HK-2 (cell line): ENCODE measurements around the gene TMOD2.
A peak's percentile ranks its signal among the peaks of the same experiment; 100 is the strongest.

Experiments used
- DNase-seq: peaks from one replicate; pipeline ENCODE4 v3.0.0-alpha.2; 2018; ENCODE audit not compliant: unreplicated experiment

TMOD2 gene

DNA sequence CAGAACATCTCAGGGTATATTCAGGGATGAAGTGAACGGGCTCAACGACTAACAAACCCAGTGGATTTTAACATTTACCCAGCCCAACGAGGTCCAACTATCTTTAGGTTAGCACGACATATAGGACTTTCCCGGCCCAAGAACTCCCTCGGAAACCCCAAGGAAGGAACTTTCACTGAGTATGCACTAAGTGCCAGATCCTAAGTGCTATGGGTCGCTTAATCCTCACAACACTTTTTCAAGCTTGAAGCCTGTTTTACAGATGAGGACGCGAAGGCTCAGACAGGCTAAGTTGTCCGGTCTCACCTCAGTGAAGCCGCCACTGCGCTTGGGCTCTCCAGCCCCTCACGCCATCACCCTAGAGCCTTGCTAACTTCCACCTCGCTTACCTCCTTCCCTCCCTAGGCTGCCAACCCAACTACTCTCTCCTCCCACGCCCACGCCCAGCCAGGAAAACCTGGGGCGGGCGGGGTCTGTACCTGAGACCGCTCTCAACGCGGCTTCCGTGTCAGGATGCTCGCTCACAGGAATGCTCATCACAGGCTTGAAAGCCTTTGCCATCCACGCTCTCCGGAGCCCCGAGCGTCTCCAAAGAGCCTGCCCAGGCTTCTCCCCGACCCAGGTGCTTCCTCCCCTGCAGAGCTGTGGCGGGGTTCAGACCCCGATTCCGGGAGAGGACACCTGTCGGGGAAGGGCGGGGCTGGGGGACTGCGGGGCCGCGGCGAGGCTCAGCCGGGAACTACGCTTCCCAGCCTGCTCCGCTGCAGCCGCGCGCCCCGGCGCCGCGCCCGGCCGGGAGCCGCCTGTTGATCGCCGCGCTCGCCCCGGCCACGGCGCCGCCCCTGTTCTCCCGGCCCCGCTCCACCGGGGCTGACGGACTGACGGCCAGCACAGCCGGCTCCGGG is at the start of gene TMOD2:
TMOD2 (plus strand) TSS at position 806 of the 905 bp plus-strand sequence. CDS start 14,845 bp downstream, outside the sequence.
- DNase-seq = no peak

DNA sequence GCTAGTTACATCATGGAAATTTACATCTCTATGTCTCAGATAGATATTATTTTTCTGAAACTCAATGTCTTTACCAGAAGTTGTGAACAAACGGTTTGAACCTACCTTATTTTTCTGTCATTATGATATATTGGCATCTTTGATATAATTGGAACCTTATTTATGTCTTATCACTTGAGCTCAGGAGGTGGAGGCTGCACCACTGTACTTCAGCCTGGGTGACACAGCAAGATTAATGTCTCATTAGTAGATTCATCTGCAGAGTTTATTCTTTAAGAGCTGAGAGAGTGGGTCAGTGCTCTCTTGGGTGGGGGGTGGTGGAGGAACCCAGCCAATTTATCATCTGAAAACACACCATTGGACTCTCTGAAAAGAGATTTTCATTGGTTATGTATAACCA is 48.7 kb upstream of the TMOD2 start:
- DNase-seq = no peak

DNA sequence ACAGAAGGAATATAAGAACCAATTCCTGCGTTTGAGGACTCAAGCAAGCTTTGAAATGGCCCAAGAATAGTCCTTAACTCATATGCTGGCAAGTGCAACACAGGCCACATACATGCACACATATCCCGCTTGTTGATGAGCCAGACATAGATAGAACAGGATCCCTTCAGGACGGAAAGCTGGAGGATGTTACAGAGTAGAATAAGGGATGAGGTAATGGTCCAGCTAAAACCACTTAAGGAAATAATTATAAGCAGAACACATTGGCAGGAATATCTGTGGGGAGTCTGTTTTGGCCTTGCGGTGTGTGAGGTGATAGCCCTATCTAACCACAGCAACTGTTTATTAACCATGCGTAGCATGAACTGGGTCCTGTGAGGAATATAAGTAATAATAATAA is 45.1 kb upstream of the TMOD2 start:
- DNase-seq = no peak

GRCh38 chr15:51706926-51707608 is 44.3 kb upstream of the TMOD2 start:
- no peak for DNase-seq

DNA sequence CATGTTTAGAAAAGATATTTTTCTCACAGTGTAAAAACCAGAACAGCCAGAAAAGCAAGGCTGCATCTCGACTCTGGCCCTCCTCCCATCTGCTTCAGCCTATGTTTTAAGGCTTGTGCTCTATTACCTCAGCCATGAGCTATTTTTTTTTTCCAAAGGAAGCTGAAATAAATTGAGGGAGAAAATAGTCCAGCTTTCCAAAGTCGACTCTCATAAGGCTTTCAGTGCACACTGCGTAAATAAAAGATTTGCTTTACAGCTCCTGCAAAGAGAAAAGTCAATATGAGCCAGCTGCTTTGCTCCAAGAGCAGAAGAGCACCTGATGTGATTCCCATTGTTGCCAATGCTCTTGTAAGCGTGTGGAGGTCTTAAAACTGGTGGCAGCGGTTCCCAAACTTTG is 43.4 kb upstream of the TMOD2 start:
- DNase-seq = no peak

DNA sequence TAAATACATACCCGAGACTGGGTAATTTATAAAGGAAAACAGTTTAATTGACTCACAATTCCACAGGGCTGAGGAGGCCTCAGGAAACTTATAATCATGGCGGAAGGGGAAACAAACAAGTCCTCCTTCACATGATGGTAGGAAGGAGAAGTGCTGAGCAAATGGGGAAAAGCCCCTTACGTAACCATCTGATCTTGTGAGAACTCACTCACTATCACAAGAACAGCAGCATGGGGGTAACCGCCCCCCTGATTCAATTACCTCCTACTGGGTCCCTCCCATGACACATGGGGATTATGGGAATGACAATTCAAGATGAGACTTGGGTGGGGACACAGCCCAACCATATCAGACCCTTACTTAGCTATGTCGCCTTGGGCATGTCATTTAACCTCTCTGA is 42.4 kb upstream of the TMOD2 start:
- no peak for DNase-seq

DNA sequence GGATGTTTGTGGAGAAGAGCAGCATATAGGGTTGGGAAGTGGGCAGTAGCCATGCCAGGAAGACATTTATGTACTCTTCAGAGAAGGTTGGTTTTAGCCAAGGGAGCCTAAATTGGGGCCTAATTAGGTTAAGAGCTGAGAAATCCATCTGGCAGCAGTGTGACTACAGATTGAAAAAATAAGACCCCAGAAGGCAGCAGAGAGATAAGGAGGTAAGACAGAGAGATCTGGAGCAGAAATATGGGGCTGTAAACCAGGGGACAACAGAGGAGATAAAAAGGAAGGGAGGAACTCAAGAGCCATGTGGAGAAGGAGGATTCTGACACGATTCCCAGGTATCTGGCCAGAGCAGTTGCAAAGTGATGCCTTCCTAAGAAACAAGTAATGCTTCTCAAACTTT is 37.2 kb upstream of the TMOD2 start:
- DNase-seq = no peak

- DNase-seq = no peak
These were observed 36.5 kb upstream of the TMOD2 start for GRCh38 chr15:51714911-51715310.

- DNase-seq = no peak
These were observed 33.2 kb upstream of the TMOD2 start for GRCh38 chr15:51718219-51718618.

DNA sequence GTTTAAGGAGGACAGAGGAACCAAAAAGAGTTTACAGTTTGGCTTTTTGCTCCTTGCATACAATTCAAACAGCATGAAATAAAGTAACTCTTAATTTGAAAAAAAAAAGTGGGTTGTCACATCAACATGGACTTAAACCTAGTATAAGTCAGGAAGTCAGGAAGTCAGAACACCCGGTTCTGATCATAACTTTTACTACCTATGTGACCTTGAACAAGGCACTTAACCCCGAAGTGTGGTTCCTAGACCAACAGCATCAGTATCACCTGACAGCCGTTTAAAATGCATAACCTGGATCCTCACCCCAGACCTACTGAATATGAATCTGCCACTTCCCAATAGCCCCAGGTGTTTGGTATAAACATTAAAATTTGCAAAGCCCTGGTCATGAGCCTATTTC is 32.7 kb upstream of the TMOD2 start:
- no peak for DNase-seq

GRCh38 chr15:51720201-51720995 is 31.0 kb upstream of the TMOD2 start:
- DNase-seq = no peak

DNA sequence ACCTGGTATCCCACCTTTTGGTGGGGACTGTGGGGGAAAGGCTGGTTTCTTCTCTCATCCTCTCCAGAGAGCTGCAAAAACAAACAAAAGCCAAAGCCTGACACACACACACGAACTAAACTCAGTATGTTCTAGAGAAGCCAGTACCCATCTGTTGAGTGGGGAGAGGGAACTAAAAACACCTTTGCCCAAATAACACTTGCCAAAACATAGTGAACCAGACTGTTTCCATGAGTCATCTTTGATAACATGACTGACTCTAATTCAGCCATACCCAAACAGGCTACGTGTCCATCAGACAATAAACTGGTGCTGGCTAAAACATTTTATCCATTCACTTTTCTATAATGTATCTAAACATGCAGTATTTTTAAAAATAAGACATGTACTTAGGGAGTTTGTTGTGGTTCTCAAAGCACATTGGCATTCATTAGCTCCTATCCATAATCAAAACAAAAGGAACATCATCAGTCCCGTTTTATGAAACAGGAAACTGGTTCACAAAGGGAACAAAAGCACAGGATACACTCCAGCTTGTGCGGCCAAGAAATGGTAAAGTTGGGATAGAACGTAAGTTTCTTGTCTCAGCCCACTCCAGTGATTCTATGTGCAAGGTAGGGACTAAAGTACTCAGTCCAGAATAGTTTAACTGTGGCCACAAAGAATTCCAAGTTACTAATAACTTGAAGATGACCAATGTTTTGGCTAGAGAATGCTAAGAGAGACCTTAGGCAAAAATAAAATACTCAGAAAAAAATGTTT is 30.0 kb upstream of the TMOD2 start:
- DNase-seq = no peak

DNA sequence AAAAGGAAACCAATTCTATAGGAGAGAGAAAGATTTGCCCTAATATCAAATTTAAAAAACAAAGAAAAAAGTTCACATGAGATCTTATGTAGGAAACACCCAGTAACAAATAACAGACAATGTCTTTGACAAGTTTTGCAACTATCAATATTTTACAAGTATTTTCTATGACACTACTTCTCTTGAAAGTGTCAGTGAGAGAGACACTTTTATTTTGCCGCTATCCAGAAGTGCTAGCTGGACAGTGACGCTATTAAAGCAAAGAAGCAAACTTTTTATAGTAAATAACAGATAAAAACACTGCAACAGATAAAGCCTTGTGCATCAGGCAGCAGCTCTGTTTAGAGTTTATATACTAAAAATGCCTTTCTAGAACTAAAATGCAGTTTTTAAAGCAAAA is 27.2 kb upstream of the TMOD2 start:
- no peak for DNase-seq

DNA sequence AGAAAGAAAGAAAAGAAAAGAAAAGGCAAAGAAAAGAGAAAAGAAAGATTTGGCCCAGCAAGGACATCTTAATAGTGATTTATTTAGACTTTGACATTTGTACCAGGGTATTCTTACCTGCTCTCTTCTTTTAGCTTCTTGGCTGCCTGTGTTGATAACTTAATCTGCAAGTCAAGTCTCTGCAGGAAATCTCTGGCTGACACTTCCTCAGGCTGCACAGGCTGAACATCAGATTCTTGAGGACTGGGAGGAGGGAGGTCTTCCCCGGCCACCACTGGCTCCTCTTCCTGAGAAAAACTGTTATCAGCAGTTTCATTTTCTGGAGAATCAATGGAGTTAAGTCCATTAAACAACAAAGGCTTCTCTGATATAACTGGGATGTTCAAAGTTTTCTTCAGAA is 26.7 kb upstream of the TMOD2 start:
- DNase-seq = no peak

DNA sequence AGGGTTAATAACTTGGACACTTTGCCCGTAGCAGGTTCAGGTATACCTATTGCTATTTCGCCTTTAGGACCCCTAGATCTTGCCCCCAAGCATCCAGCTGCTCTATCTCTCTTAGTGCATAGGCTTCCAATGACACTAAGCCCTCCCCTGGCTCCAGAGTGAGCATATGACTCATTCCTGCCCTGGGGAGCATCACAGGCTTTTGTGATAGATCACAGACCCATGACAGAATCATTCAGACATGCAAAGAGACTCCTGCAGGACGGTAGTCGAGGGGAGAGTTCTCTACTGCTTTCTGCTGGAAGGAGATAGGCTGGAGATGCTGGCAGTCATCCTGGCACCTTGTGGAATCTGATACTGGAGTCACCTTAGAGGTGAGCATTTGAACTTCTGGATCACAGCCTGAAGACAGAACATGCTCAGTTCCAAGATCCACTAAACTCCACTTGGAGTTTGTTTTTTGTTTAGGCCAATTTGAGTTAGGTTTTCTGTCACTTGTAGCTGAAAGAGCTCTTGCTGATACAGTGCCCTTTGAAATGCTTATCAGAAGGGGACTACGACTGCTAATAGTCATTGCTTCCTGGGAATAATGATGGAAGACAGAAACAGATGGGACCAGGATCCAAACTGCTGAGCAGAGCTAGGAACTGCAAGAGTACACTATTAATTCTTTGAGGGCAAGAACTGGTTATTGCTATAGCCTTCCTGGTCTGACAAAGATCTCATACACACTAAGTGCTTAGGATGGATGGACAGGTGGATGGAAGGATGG is 24.9 kb upstream of the TMOD2 start:
- peak; percentile 56 for DNase-seq

GRCh38 chr15:51727141-51727897 is 24.1 kb upstream of the TMOD2 start:
- no peak for DNase-seq

DNA sequence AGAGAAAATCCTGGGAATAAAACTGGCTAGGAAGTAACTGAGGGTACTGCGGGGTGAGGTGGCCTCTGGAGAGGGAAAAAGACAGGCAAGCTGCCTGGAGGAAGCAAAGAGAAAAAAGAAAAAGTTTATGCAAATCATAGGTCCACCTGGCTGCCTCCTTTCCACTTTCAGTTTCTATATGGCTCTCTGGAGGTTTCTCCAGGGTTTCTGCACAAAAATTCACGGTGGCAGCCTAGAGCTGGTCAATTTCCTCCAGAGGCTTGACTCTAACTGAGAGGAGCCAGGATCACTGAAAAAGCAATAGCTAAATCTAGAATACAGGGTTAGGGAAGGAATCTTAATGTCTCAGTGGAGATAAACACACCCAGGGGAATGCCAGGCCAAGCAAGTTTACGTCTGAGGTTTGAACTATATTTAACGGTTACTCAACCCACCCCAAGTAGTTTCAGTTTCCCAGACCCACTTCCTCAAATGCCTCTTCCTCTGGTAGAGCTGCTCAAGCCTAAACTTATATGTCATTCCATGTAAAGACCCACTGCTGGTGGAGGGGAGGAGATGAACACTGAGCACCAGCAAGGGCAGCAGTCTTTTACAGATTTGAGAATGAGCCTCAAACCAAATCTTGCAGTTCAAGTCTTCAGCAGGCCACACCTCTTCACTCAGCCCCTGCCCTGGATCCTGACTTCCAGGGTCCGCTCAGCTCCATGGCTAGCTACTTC is 19.7 kb upstream of the TMOD2 start:
- DNase-seq = no peak

GRCh38 chr15:51732646-51733045 is 18.8 kb upstream of the TMOD2 start:
- DNase-seq = no peak

- no peak for DNase-seq
These were observed 16.0 kb upstream of the TMOD2 start for GRCh38 chr15:51735228-51736010.
